Right renal cortex interstitium (tissue), 3 donors: ENCODE data around the gene SOS1. TPM values are rescaled to one million over a fixed set of nuclear protein-coding genes. Genes with fewer than 3 reads are reported as not detected.

ENCODE experiments used
- DNase-seq, 3 donors: peaks; one replicate each; pipeline ENCODE4 v3.0.0-alpha.2; 2013; ENCODE audit warnings: low read depth in 3 of 3, low spot score in 2 of 3
- polyA plus RNA-seq, 3 donors: library from polyadenylated mRNA; unstranded; fragments of 120-200 nt; gene quantifications; one replicate each; pipeline ENCODE4 v1.2.1, GENCODE V29; 2013; ENCODE audit not compliant: insufficient read length in 3 of 3

The SOS1 gene
- polyA plus RNA-seq, 3 donors = 45.9 to 57.1 (median 47.5) TPM

- DNase-seq = no peak
Measured at GRCh38 chr2:39039072-39039471, 81.8 kb downstream of the SOS1 start.

DNA sequence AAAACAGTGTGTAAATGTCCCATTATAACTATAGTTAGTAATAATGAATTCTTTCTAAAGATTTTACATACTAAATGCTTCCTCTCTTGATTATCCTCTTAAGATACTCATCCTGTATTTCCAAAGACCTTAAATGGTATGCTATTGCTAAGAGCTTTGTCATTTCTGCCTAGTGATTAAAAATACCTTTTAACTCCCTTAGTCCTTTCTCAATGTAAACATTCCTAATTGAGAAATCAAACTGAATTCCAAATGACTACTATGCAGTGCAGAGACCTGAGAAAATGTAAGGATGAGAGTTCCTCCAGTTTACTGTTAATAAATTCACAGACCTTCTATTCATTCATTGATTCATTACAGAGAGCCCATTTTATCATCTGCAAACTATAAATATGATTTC is 86.9 kb downstream of the SOS1 start:
- no peak for DNase-seq

DNA sequence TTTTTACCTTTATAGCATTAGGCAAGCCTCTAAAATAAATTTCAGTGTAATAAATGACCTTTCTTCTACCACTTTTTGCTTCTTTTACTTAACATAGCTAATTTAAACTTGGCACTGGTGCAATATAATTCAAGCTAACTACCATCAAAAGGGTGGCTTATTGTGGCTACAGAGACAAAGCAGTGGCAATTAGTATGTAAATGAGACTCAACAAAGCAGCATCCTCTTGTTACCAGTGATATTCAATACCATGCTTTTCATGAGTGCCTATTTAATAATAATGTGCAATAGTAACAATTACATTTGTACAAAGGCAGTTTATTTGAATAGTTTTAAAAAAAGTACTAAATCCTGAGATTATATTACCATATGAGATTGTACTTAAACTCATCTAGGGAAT is 93.4 kb downstream of the SOS1 start:
- DNase-seq = no peak

DNA sequence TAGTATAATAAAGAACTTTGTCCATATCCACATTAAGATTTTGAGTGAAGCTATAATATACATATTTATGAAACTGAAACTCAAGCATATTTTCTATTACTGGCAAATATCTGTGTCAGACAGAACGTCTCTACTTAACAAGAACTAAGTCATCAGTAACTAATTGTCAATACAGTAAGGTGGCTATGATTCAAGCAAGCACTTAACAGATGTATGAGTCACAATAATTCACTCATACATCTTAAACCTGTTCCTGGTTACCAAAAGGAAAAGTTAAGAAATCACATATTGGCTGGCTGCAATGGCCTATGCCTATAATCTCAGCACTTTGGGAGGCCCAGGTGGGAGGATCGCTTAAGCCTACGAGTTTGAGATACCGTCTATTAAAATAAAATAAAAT is 96.0 kb downstream of the SOS1 start:
- DNase-seq = no peak

DNA sequence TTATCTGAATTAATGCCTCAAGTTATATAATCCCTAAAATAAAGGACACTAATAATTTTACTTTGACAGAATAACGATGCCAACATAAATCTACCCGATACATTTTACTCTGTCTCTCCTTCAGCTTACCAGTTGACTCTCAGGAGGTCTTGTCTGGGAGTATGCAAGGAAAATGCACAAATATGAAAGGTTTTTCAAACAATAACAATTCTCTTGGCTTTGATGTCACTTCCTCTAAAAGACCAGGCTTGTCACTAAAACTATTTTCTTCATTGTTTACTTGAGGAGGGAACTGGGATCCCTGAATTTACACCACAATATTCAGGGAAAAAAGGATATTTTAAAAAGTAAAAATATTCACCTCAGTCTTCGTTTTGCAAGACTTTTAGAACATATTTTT is 97.2 kb downstream of the SOS1 start:
- no peak for DNase-seq

DNA sequence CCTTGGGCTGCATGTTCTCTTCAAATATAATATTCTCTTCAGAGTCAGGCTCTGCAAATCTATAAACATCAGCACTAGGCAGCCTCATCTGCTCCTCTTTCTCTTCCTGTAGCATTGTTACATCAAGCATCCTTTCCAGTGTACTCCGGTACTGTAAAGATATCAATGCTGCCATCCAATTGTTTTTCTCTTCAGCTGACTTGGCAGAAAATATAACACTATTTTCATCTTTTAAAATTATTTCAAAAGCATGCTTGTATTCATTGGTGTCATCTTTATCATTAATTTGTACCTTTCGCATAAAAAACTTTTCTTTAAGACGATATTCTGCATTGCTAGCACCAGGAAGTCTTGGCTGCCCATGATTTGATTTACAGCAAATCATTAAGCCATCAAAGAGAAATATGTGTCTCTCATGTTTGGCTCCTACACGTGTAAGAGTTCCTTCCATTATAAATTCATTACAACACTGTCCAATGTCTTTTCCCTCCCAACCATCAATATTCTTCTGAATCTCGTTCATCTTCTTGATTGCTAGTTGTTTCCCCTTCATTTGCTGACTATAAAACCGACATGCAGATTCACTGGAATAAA is 98.1 kb downstream of the SOS1 start:
- peak in 1 of 3 donors; percentile 13 for DNase-seq

GRCh38 chr2:39020383-39020782 is 100.5 kb downstream of the SOS1 start:
- DNase-seq = no peak

GRCh38 chr2:39018638-39019037 is 102.2 kb downstream of the SOS1 start:
- no peak for DNase-seq

DNA sequence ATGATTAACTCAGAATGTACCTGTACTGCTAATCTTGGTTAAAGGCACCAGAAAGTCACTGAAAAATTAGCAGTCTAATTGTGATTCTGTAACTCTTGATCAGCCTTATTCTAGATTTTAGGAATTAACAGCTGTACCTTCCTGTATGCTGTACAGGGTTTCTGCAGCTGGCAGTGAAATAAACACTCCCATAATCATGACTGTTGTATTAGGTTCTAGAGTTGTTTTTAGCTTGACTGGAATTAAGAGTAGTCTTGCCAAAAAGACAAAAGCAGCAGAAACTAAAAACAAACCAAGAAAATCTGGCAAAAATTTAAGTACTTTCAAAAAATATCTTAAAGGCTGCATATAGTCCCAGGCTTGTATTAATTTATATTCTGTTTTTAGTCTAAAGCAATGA is 103.5 kb downstream of the SOS1 start:
- DNase-seq = no peak

DNA sequence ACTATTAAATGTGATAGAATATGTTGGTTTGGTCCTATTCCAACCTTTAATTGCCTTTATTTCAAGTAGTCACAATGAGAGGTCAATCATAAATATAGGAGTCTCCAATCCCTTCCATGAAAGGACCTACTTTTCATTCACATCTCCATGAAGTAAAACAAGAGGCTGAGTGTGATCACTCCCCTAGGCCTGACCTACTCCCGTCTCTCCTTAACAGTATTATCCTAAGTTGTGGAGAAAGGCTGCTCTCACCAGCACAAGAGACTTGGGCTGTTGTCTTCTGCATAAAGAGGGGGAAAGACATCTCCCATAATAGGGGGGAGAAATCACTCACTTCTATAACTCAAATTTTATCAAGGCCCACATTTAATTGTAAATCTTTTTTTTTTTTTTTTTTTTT is 105.4 kb downstream of the SOS1 start:
- no peak for DNase-seq

GRCh38 chr2:39013871-39014270 is 107.0 kb downstream of the SOS1 start:
- no peak for DNase-seq

DNA sequence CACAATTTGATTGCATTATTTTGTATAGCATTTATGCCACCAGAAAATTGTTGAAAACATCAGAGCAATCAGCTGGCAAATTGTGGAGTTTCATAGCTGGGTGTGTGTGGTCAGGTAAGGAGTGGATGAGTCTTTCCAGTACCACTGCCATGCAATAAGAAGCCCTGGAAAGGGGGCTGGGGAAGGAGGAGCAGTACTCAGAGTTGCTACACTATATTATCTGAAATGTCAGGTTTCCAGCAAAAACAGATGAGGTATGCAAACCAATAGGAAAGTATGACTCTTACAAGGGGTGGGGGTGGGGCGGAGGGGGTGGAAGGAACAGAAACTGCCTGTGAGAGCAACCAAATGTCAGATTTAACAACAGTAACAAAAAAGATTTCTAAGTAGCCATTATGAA is 112.2 kb downstream of the SOS1 start:
- no peak for DNase-seq

DNA sequence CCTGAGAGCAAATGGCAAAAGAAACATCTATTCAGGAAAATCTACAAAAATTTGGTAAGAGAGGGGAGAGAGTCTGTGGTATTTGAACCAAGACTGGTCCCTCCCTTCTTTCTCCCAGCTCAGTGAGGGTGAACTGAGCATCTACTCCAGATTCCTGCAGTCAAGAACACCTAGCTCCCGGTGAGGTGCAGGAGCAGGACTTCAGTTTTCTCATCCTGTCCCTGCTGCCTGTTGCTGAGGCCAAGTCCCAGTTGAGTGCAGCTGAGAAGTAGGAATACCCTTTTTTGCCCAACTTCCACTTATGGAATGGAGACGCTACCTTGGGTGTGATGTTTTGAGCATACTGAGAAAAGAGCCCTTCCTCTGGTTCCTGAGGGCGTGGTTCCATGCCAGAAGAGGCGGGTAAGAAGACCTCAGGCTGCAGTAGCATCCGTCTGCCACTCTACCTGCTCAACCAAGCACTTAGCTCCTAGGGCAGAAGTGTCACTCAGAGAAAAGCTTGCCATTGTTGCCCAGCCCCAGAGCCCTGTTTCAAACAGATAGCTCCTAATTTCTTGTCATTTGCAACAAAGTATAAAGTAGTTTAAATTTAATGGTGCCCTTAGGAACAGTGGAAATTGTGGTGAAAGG is 112.9 kb downstream of the SOS1 start:
- no peak for DNase-seq

- DNase-seq = no peak
Measured at GRCh38 chr2:39000552-39000951, 120.3 kb downstream of the SOS1 start.

GRCh38 chr2:38997781-38998180 is 123.1 kb downstream of the SOS1 start:
- no peak for DNase-seq

DNA sequence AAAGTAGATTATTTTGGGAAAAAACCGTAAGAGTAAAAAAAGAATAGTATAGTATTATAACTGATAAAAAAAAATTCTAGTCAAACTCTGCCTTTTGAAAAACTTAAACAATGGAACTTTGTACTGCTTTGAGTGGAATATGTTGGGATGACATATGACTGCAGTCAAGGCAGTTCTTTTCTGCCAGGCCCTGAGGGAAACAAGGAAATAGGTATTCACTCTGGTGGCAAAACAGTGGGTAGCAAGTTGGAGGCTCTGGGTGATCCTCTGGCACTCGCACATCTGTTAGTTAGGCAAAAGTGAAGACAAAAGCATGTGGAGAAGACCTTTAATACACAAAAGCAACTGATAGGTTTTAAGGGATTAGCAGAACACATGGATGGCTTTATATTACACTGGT is 129.0 kb downstream of the SOS1 start:
- no peak for DNase-seq

GRCh38 chr2:38988716-38989115 is 132.1 kb downstream of the SOS1 start:
- DNase-seq = no peak

DNA sequence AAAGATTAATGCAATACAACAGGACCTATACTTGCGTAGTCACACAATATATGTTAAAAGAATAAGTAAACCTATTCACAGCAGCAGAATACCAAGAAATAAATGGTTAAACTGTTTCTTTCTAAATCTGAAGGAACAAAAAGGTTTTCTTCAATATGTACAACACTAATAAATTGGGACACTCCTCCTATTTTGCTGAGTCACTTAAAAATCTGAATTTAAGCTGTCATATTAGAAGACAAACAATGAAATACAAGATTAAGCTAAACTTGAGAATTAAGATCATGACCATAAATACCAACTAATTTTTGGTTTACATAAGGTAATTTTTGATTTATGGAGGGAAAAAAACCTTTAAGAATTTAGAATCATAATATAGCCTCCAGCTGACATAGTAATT is 138.4 kb downstream of the SOS1 start:
- no peak for DNase-seq

- DNase-seq = no peak
Measured at GRCh38 chr2:38981670-38982357, 139.0 kb downstream of the SOS1 start.

DNA sequence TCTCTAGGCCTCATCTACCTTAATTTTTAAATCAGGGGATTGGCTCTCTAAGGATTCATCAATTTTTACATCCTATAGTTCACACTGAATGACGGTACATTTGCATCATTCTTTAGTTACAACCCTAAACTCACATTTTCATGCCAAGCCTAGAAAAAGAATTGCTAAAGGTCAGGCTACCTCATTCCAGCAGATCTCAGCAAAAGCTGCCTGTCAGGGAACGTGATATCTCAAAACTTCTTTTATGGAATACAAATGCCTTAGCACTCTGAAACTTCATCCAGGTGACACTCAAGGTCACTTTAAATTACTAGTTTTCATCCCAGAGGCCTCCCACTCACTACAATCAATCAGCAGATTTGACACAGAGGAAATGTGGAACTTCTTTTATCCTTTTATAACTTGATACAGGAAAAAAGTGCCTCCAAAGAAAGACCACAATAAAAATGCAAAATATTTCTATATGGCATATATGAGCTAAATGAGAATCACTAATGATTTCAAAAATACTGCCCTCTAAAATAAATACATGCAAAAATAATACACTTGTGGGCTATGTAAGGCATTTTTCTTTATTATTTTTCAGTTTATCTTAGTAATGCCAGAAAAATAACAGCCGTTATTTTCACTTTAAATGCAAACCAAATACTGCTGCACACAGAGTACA is 139.7 kb downstream of the SOS1 start:
- DNase-seq = no peak

GRCh38 chr2:38978908-38979307 is 141.9 kb downstream of the SOS1 start:
- DNase-seq = no peak
